Endothelial cell of umbilical vein (primary cell): ENCODE measurements around the gene NFILZ. TPM values are rescaled to one million over a fixed set of nuclear protein-coding genes. Genes with fewer than 3 reads are reported as not detected.

Source experiments
- BruUV-seq: library from RNA; stranded (reverse); fragments of 400-500 nt; replicated peaks from 2 replicates; lab custom pipeline; 2021; lab: Mats Ljungman, UMichigan
- CTCF ChIA-PET: fragments of 300-600, 350-600 bp; sonication (Branson Sonifier 250); formaldehyde crosslinking; loops from one replicate; lab custom pipeline; 2021; ENCODE audit warnings: antibody characterized with exemption, inconsistent platforms; lab: Charles Lee
- POLR2A ChIA-PET: fragments of 300-600, 350-600 bp; sonication (Branson Sonifier 250); formaldehyde crosslinking; loops from one replicate; lab custom pipeline; 2021; ENCODE audit warnings: antibody characterized with exemption, inconsistent platforms; lab: Charles Lee
- DNase-seq: peaks from one replicate; pipeline ENCODE4 v3.0.0-alpha.2; 2011; ENCODE audit warnings: low read depth, low spot score
- FAIRE-seq: peaks from 2 replicates; lab custom pipeline; 2011; peaks lifted over from hg19 to GRCh38; lab: Jason Lieb, UNC
- H2AFZ ChIP-seq: 2 replicates; pipeline ENCODE4 v1.6.0; 2012; ENCODE audit warnings: low read depth, low read length, control low read depth, inconsistent platforms
- H3K27ac ChIP-seq: 2 replicates; pipeline ENCODE4 v1.5.1; 2011; ENCODE audit warnings: low read depth, mild to moderate bottlenecking, control low read depth, low read length, moderate library complexity; ENCODE audit not compliant: insufficient read depth
- H3K27me3 ChIP-seq, 2 experiments: 2 replicates each; pipeline versions ENCODE4 v1.6.0 to v1.6.1; 2011; ENCODE audit warnings: low read length in 2 of 2, mixed read lengths in 1 of 2; ENCODE audit not compliant: control insufficient read depth in 2 of 2, insufficient read depth in 2 of 2
- H3K36me3 ChIP-seq, 2 experiments: 2 replicates in 1 of 2; 3 replicates in 1 of 2; pipeline ENCODE4 v1.5.1; 2011; ENCODE audit warnings: low read length in 2 of 2, mild to moderate bottlenecking in 1 of 2, moderate library complexity in 1 of 2; ENCODE audit not compliant: control insufficient read depth in 2 of 2, insufficient read depth in 2 of 2; ENCODE audit errors: extremely low read depth in 1 of 2
- H3K4me1 ChIP-seq: 3 replicates; pipeline ENCODE4 v1.5.1; 2011; ENCODE audit warnings: mild to moderate bottlenecking, low read length; ENCODE audit not compliant: control insufficient read depth, insufficient read depth; ENCODE audit errors: extremely low read depth
- H3K4me2 ChIP-seq: 2 replicates; pipeline ENCODE4 v1.6.1; 2011; ENCODE audit warnings: low read length, control low read depth, mixed read lengths; ENCODE audit not compliant: insufficient read depth
- H3K4me3 ChIP-seq, 3 experiments: fragments of 200-600 bp in 1 of 3; sonication (generic), shearing (Covaris generic) in 1 of 3; replicated peaks in 1 of 3; 2 replicates each; pipeline ENCODE4 v1.5.1; 2011 to 2016; ENCODE audit warnings: control low read depth in 3 of 3, low read length in 3 of 3, mild to moderate bottlenecking in 2 of 3, inconsistent platforms in 1 of 3, low read depth in 1 of 3, moderate library complexity in 1 of 3; ENCODE audit not compliant: insufficient read depth in 1 of 3
- H3K79me2 ChIP-seq: 2 replicates; pipeline ENCODE4 v1.6.0; 2012; ENCODE audit warnings: low read length, inconsistent platforms; ENCODE audit not compliant: control insufficient read depth, insufficient read depth
- H3K9ac ChIP-seq: replicated peaks from 2 replicates; pipeline ENCODE3; 2011; ENCODE audit warnings: low read length, control low read depth; ENCODE audit not compliant: insufficient read depth; ENCODE audit errors: extremely low read depth
- H3K9me1 ChIP-seq: replicated peaks from 3 replicates; pipeline ENCODE4 v1.6.0; 2011; ENCODE audit warnings: mild to moderate bottlenecking, low read length; ENCODE audit not compliant: control insufficient read depth, insufficient read depth; ENCODE audit errors: extremely low read depth
- H3K9me3 ChIP-seq: replicated peaks from 2 replicates; pipeline ENCODE4 v1.5.1; 2012; ENCODE audit warnings: low read length, inconsistent platforms; ENCODE audit not compliant: control insufficient read depth, insufficient read depth
- H4K20me1 ChIP-seq: replicated peaks from 2 replicates; pipeline ENCODE3; 2011; ENCODE audit warnings: mild to moderate bottlenecking, low read length; ENCODE audit not compliant: control insufficient read depth, insufficient read depth; ENCODE audit errors: extremely low read depth
- EZH2 ChIP-seq: IDR thresholded peaks from 2 replicates; pipeline ENCODE4 v1.6.1; 2012; ENCODE audit warnings: borderline replicate concordance, low read depth, mild to moderate bottlenecking, moderate library complexity, low read length, inconsistent platforms; ENCODE audit not compliant: severe bottlenecking
- FOS ChIP-seq: IDR thresholded peaks from 2 replicates; pipeline ENCODE4 v1.6.1; 2011; ENCODE audit warnings: mild to moderate bottlenecking, low read length, moderate library complexity, borderline replicate concordance; ENCODE audit not compliant: insufficient read depth
- GATA2 ChIP-seq: IDR thresholded peaks from 2 replicates; pipeline ENCODE4 v1.7.0; 2011; ENCODE audit warnings: low read depth, mild to moderate bottlenecking, moderate library complexity, mixed read lengths, low read length; ENCODE audit not compliant: insufficient read length, insufficient read depth
- JUN ChIP-seq: IDR thresholded peaks from 2 replicates; pipeline ENCODE4 v1.6.1; 2011; ENCODE audit warnings: borderline replicate concordance, low read depth; ENCODE audit not compliant: insufficient read length, insufficient read depth
- MAX ChIP-seq: IDR thresholded peaks from 2 replicates; pipeline ENCODE4 v1.6.1; 2011; ENCODE audit not compliant: insufficient read depth, insufficient read length
- MYC ChIP-seq: IDR thresholded peaks from one replicate; pipeline ENCODE4 v1.6.1; 2011; ENCODE audit warnings: mild to moderate bottlenecking, low read depth, low read length
- POLR2A ChIP-seq: IDR thresholded peaks from 2 replicates; pipeline ENCODE4 v1.6.1; 2012; ENCODE audit warnings: low read depth, mild to moderate bottlenecking, control low read depth, low read length
- POLR2AphosphoS5 ChIP-seq: IDR thresholded peaks from 2 replicates; pipeline ENCODE4 v1.6.1; 2012; ENCODE audit warnings: low read depth, mild to moderate bottlenecking, control low read depth, low read length, moderate library complexity; ENCODE audit not compliant: insufficient read depth
- dilution Hi-C: fragments of 300-500 bp; cut with MboI; formaldehyde crosslinking; loops from one replicate; pipeline ENCODE4 v1.15.0; 2019; ENCODE audit warnings: low sequenced_read_pairs; ENCODE audit not compliant: extremely low pct_ligation_motif_present
- intact Hi-C: fragments of 100-400 bp; cut with micrococcal nuclease; formaldehyde crosslinking; loops from one replicate; pipeline ENCODE4 v1.10.0; 2022
- polyA plus RNA-seq, 4 experiments: library from polyadenylated mRNA; depleted of rRNA in 3 of 4; stranded (reverse) in 3 of 4; unstranded in 1 of 4; fragments of >200 nt; gene quantifications; 2 replicates each; pipeline versions ENCODE4 v1.2.1 to v1.2.3, GENCODE V29; 2011 to 2012; ENCODE audit warnings: missing spikeins in 1 of 4
- total RNA-seq: library from RNA; stranded (reverse); gene quantifications from 2 replicates; pipeline ENCODE4 v1.2.3, GENCODE V29; 2021
- TF ChIP-seq, protein P1 (sequence below), 2 donors: IDR thresholded peaks; 1 replicate in 1 of 2; 2 replicates in 1 of 2; pipeline ENCODE4 v1.5.1; 2011; ENCODE audit warnings: low read length in 2 of 2, mild to moderate bottlenecking in 2 of 2, moderate library complexity in 2 of 2, control low read depth in 1 of 2, inconsistent platforms in 1 of 2, low read depth in 1 of 2; ENCODE audit not compliant: insufficient read depth in 1 of 2; ENCODE audit errors: extremely low read depth in 1 of 2

The NFILZ gene
- total and polyA plus RNA-seq, 2 donors (not counting 3 experiments of a cell fraction or from before 2014, with no cell fraction given), result not detected

- Histone ChIP-seq H3K27ac (no peak overlapping the region), H3K9me3 (no peaks in the 10 kb centered on the region), H2AFZ (no peak overlapping the region), H4K20me1 (no peaks in the 10 kb centered on the region), H3K9ac (no peak overlapping the region), H3K79me2 (no peaks in the 10 kb centered on the region), H3K4me2 (no peak overlapping the region), H3K36me3 (no peaks in the 10 kb centered on the region), H3K4me1 (no peaks in the 10 kb centered on the region), H3K9me1 (no peaks in the 10 kb centered on the region), H3K4me3 (no peak overlapping the region), H3K27me3 (no peaks in the 10 kb centered on the region)
- POLR2A ChIA-PET, result no interaction called here
- BruUV-seq, result no TSS peak
- DNase-seq (no peak), FAIRE-seq (no peak)
- CTCF ChIA-PET, result no interaction called here
- dilution Hi-C loops, result no loop called here
- TF ChIP-seq EZH2, result no peak
- no peak for TF ChIP-seq POLR2AphosphoS5
- TF ChIP-seq, protein P1, sequence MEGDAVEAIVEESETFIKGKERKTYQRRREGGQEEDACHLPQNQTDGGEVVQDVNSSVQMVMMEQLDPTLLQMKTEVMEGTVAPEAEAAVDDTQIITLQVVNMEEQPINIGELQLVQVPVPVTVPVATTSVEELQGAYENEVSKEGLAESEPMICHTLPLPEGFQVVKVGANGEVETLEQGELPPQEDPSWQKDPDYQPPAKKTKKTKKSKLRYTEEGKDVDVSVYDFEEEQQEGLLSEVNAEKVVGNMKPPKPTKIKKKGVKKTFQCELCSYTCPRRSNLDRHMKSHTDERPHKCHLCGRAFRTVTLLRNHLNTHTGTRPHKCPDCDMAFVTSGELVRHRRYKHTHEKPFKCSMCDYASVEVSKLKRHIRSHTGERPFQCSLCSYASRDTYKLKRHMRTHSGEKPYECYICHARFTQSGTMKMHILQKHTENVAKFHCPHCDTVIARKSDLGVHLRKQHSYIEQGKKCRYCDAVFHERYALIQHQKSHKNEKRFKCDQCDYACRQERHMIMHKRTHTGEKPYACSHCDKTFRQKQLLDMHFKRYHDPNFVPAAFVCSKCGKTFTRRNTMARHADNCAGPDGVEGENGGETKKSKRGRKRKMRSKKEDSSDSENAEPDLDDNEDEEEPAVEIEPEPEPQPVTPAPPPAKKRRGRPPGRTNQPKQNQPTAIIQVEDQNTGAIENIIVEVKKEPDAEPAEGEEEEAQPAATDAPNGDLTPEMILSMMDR (IDR thresholded peaks at IDR 0.05; ENCODE audit: extremely low read depth in 1 of 2, insufficient read depth in 1 of 2, low read depth in 1 of 2, low read length in 2 of 2), result no peak
- TF ChIP-seq JUN, result no peak
- TF ChIP-seq POLR2A, result no peak
- TF ChIP-seq FOS, result no peak
- no peak for TF ChIP-seq MAX
- no peak for TF ChIP-seq GATA2
- no peak for TF ChIP-seq MYC
- intact Hi-C loops, result no loop called here
These were observed 30.4 kb upstream of the NFILZ start for GRCh38 chr19:8600064-8600463.
